Kidney tubule cell (primary cell): Measurements from ENCODE around the gene PGAP1.

ENCODE experiments used
- DNase-seq: peaks from one replicate; pipeline ENCODE4 v3.0.0-alpha.2; 2018; ENCODE audit warnings: low spot score

Gene PGAP1

GRCh38 chr2:196801674-196802261 lies 124.7 kb downstream of the PGAP1 start:
- DNase-seq = peak; percentile 64

- peak; percentile 8 for DNase-seq
These were observed 127.5 kb downstream of the PGAP1 start for GRCh38 chr2:196798980-196799379.

- no peak for DNase-seq
These were observed 133.6 kb downstream of the PGAP1 start for GRCh38 chr2:196792865-196793264.

- DNase-seq = peak; percentile 72
These were observed 142.9 kb downstream of the PGAP1 start for GRCh38 chr2:196783431-196784094.
